ENCODE results near the gene TRPM6. TPM values are rescaled to one million over a fixed set of nuclear protein-coding genes. Genes with fewer than 3 reads are reported as not detected.

TRPM6 gene
- polyA plus RNA-seq, 1 experiment: 0.01 TPM

- DNase-seq (ENCODE audit: low read depth, low spot score): no peak
- H3K27ac ChIP-seq (ENCODE audit: low read depth, low read length): no peak overlapping the region
- no peaks in the 10 kb centered on the region for H3K9me3 ChIP-seq (ENCODE audit: control insufficient read depth, insufficient read depth, low read length)
- ChIA-PET CTCF (interaction anchor here (0.6 to 12.6 kb wide), 13 partner anchors 10 to 468 kb away, joined by 3 to 270 read pairs (median 4); partner anchors contain the start of gene C9orf40), POLR2A (interaction anchor here (0.6 kb wide), 1 partner anchor 306 kb away, joined by 4 read pairs; no protein-coding TSS in a partner anchor)
- H3K4me3 ChIP-seq (ENCODE audit: low read depth, low read length): no peak overlapping the region
- TF ChIP-seq, protein P1, sequence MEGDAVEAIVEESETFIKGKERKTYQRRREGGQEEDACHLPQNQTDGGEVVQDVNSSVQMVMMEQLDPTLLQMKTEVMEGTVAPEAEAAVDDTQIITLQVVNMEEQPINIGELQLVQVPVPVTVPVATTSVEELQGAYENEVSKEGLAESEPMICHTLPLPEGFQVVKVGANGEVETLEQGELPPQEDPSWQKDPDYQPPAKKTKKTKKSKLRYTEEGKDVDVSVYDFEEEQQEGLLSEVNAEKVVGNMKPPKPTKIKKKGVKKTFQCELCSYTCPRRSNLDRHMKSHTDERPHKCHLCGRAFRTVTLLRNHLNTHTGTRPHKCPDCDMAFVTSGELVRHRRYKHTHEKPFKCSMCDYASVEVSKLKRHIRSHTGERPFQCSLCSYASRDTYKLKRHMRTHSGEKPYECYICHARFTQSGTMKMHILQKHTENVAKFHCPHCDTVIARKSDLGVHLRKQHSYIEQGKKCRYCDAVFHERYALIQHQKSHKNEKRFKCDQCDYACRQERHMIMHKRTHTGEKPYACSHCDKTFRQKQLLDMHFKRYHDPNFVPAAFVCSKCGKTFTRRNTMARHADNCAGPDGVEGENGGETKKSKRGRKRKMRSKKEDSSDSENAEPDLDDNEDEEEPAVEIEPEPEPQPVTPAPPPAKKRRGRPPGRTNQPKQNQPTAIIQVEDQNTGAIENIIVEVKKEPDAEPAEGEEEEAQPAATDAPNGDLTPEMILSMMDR (IDR thresholded peaks at IDR 0.05; ENCODE audit: low read depth, low read length): no peak
- no peaks in the 10 kb centered on the region for H3K27me3 ChIP-seq (ENCODE audit: control insufficient read depth, insufficient read depth, low read length)
Measured at GRCh38 chr9:74772121-74772520, 115.6 kb downstream of the TRPM6 start.

GRCh38 chr9:74771672-74772071 lies 116.0 kb downstream of the TRPM6 start:
- H3K27me3 ChIP-seq (ENCODE audit: control insufficient read depth, insufficient read depth, low read length): no peaks in the 10 kb centered on the region
- ChIA-PET CTCF (interaction anchor here (0.6 to 12.6 kb wide), 8 partner anchors 10 to 466 kb away, joined by 3 to 270 read pairs (median 4); no protein-coding TSS in a partner anchor), POLR2A (interaction anchor here (0.6 kb wide), 1 partner anchor 306 kb away, joined by 4 read pairs; no protein-coding TSS in a partner anchor)
- DNase-seq (ENCODE audit: low read depth, low spot score): no peak
- TF ChIP-seq, protein P1 (IDR thresholded peaks at IDR 0.05; ENCODE audit: low read depth, low read length): no peak
- no peaks in the 10 kb centered on the region for H3K9me3 ChIP-seq (ENCODE audit: control insufficient read depth, insufficient read depth, low read length)
- H3K27ac ChIP-seq (ENCODE audit: low read depth, low read length): no peak overlapping the region
- H3K4me3 ChIP-seq (ENCODE audit: low read depth, low read length): no peak overlapping the region

DNA sequence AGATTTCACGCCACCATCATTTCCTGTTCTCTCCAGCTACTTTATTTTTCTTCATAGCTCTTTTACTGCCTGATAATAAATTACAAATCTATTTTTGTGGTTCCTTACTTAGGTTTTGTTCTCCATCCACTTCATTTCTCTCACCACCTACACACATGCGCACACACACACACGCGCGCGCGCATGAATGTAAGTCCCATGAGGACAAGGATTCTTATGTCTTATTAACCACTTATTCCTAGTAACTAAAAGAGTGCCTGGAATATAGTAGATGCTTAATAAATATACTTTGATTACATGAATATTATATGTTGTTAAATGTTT lies 116.5 kb downstream of the TRPM6 start:
- no peak for DNase-seq (ENCODE audit: low read depth, low spot score)
- Histone ChIP-seq H3K27ac (ENCODE audit: low read depth, low read length) (no peak overlapping the region), H3K4me3 (ENCODE audit: low read depth, low read length) (no peak overlapping the region), H3K9me3 (ENCODE audit: control insufficient read depth, insufficient read depth, low read length) (no peaks in the 10 kb centered on the region), H3K27me3 (ENCODE audit: control insufficient read depth, insufficient read depth, low read length) (no peaks in the 10 kb centered on the region)
- CTCF ChIA-PET: interaction anchor here (1.0 to 12.6 kb wide), 6 partner anchors 9 to 467 kb away, joined by 3 to 270 read pairs (median 4); no protein-coding TSS in a partner anchor
- TF ChIP-seq, protein P1 (IDR thresholded peaks at IDR 0.05; ENCODE audit: low read depth, low read length): no peak
- POLR2A ChIA-PET: interaction anchor here (0.6 kb wide), 1 partner anchor 306 kb away, joined by 4 read pairs; no protein-coding TSS in a partner anchor

DNA sequence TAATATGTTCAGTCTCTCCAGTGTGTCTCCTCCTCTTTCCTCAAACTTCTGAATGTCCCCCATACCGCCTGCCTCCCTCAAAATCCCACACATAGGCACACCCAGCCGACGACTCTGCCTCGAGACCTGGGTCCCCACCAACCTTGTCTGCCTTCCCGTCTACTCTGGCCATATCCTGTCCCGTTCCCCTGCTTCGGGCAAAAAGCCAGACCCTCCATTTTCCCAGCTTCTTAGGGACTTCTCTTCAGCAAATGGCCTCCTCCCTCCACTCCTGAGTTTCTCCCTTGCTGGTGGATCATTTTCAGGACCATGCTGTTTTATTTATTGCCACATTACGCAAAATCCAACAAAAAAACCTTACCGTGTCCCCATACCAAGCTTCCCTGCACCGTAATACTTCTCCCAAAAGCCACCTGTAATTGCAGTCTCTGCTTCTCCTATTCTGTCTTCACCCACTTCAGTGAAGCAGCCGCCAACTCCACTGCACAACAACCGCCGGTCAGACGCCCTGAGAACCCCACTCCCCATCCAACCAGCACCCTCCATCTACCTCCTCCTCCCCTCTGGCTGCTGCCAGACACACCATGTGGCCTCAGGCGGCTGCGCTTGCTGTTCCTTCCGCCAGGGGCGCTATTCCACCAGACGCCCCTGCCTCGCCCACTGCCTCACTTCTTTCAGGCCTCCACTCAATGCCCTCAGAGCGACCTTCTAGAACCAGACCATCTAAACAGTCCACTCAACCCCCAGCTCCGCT lies 117.0 kb downstream of the TRPM6 start:
- H3K9me3 ChIP-seq (ENCODE audit: control insufficient read depth, insufficient read depth, low read length): no peaks in the 10 kb centered on the region
- H3K27ac ChIP-seq (ENCODE audit: low read depth, low read length): no peak overlapping the region
- TF ChIP-seq, protein P1 (IDR thresholded peaks at IDR 0.05; ENCODE audit: low read depth, low read length): peak; percentile 54
- DNase-seq (ENCODE audit: low read depth, low spot score): no peak
- H3K27me3 ChIP-seq (ENCODE audit: control insufficient read depth, insufficient read depth, low read length): no peaks in the 10 kb centered on the region
- ChIA-PET CTCF (interaction anchor here (0.9 to 12.6 kb wide), 7 partner anchors 9 to 304 kb away, joined by 3 to 270 read pairs (median 4); partner anchors contain the start of gene C9orf40), POLR2A (no interaction called here)
- no peak overlapping the region for H3K4me3 ChIP-seq (ENCODE audit: low read depth, low read length)

DNA sequence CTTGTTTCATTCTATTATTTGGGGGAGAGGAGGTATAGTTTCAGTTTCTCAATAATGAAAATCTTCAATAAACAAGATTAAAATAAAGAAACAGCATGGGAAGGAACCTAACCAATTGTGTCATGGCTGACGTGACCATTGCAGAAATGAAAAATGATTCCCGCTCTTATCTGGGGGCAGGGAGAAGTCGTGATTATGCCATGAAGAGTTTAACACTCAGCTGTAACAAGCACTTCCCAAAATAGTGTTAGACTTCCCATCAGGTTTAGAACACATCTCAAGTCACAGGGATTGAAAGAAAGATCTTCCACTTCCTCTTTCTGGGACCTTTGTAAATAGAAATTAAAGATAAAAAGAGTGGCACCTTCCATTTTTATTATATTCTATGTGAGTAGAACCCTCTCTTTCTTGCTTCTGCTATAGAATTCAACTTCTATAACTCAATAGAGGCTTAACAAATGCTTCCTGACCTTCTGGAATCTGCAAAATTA lies 122.2 kb downstream of the TRPM6 start:
- no peak overlapping the region for H3K4me3 ChIP-seq (ENCODE audit: low read depth, low read length)
- TF ChIP-seq, protein P1 (IDR thresholded peaks at IDR 0.05; ENCODE audit: low read depth, low read length): no peak
- no peaks in the 10 kb centered on the region for H3K27me3 ChIP-seq (ENCODE audit: control insufficient read depth, insufficient read depth, low read length)
- no peak overlapping the region for H3K27ac ChIP-seq (ENCODE audit: low read depth, low read length)
- ChIA-PET CTCF (no interaction called here), POLR2A (no interaction called here)
- no peak for DNase-seq (ENCODE audit: low read depth, low spot score)
- no peaks in the 10 kb centered on the region for H3K9me3 ChIP-seq (ENCODE audit: control insufficient read depth, insufficient read depth, low read length)
